MG63 (cell line): ENCODE measurements around the gene RBMY1E. TPM values are rescaled to one million over a fixed set of nuclear protein-coding genes. Genes with fewer than 3 reads are reported as not detected.
"Not testable (repeated sequence)": the region's sequence is repeated elsewhere in the genome, so short reads cannot be mapped to it uniquely, and the experiment has no call there.

Experiments used
- DNase-seq: peaks from one replicate; pipeline ENCODE4 v3.0.0-alpha.2; 2020
- H3K27me3 ChIP-seq: fragments of 250-450 bp; sonication (Bioruptor Pico); 2 replicates; pipeline ENCODE4 v1.5.1; 2020; ENCODE audit warnings: mild to moderate bottlenecking, moderate library complexity
- H3K36me3 ChIP-seq: fragments of 250-450 bp; sonication (Bioruptor Pico); 2 replicates; pipeline ENCODE4 v1.5.1; 2020; ENCODE audit warnings: mild to moderate bottlenecking, moderate library complexity
- H3K4me3 ChIP-seq: fragments of 250-450 bp; sonication (Bioruptor Pico); 2 replicates; pipeline ENCODE4 v1.5.1; 2020; ENCODE audit warnings: mild to moderate bottlenecking, moderate library complexity
- H3K9me3 ChIP-seq: fragments of 250-450 bp; sonication (Bioruptor Pico); 2 replicates; pipeline ENCODE4 v1.5.1; 2020; ENCODE audit warnings: mild to moderate bottlenecking, moderate library complexity
- total RNA-seq: library from RNA; depleted of rRNA; stranded (reverse); fragments of >200 nt; shearing (Covaris generic); gene quantifications from 2 replicates; pipeline ENCODE4 v1.2.3, GENCODE V29; 2014; ENCODE audit warnings: low replicate concordance; rRNA removed

The RBMY1E gene
- total RNA-seq = not detected in 2 replicates

DNA sequence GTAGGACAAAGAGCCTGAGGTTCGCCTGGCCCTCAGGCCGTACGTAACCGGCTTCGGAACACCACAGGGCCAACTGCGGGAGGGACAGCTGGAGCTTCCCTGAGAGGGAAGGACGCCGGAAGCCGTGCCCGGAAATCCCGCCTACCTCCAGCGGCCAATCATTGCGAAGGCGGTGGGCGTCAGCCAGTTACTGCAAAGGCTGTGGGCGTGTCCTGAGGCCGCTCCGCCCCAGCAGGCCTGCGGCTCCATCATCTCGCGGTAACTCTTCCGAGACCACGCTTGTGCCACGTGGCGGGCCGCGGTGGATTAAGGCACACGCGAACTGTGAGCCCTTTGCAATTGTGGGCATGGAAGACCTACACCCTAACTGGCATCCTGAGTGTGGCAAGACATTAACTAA lies at the start of gene RBMY1E:
TSS of gene RBMY1E (minus strand) at position 101 of the 400 bp plus-strand sequence. CDS start 1,978 bp downstream, outside the sequence.
- H3K4me3 ChIP-seq, H3K27me3 ChIP-seq, H3K36me3 ChIP-seq, H3K9me3 ChIP-seq, DNase-seq: not testable (repeated sequence)

- not testable (repeated sequence) for H3K9me3 ChIP-seq, H3K27me3 ChIP-seq, DNase-seq, H3K36me3 ChIP-seq, H3K4me3 ChIP-seq
These were observed 23.4 kb downstream of the RBMY1E start, which contains the start of gene RBMY1D for GRCh38 chrY:21894426-21894825. RBMY1D (minus strand) TSS chrY:21894526; CDS start chrY:21892513, 2,013 bp downstream.

DNA sequence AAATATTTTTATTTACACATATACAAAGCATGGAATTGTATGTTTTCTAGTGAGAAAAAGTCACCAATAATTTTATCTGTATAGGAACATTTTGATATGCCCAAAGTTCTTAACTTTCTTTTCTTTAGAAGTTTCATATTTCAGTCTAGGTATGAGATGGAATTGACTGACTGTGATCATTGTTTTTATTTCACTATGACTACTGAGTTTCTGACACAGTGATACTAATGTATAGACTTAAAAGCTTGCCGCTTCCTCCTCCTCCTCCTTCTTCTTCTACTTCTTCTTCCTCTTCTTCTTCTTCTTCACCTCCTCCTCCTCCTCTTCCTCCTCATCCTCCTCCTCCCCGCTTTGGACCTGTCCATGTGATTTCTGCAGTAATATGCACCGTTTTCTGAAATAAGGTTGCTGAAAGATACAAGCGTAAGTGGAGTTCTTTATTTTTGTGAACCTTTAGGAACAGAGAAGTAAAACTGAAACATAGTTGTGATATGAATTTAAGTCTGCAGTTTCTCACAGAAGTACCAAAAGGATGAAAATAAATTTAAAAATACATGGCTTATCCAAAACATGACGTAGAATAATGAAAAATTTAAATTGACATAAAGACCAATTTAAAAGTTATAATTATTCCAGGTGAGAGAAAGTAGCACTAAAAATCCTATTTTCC lies 48.3 kb downstream of the RBMY1E start:
- not testable (repeated sequence) for H3K36me3 ChIP-seq, DNase-seq, H3K4me3 ChIP-seq, H3K9me3 ChIP-seq, H3K27me3 ChIP-seq

Other genes starting within 250 kb of the RBMY1E start
- not detected in 2 replicates for gene RBMY1D, start 23.5 kb downstream of the RBMY1E start, total RNA-seq